NT2/D1 (cell line): ENCODE measurements around the gene ZNF768.
A peak's percentile ranks its signal among the peaks of the same experiment; 100 is the strongest.
"Not testable (repeated sequence)": the region's sequence is repeated elsewhere in the genome, so short reads cannot be mapped to it uniquely, and the experiment has no call there.

Experiments
- DNase-seq: peaks from one replicate; pipeline ENCODE4 v3.0.0-alpha.2; 2011; ENCODE audit warnings: low read depth, low spot score
- H3K27me3 ChIP-seq: 2 replicates; pipeline ENCODE4 v1.6.0; 2011; ENCODE audit warnings: mild to moderate bottlenecking; ENCODE audit not compliant: insufficient read length, insufficient read depth
- H3K36me3 ChIP-seq: 2 replicates; pipeline ENCODE4 v1.6.1; 2011; ENCODE audit warnings: mild to moderate bottlenecking, low read length, mixed read lengths; ENCODE audit not compliant: insufficient read depth, insufficient read length
- H3K4me1 ChIP-seq: 2 replicates; pipeline ENCODE4 v1.5.1; 2011; ENCODE audit not compliant: insufficient read depth, insufficient read length
- H3K4me3 ChIP-seq: 2 replicates; pipeline ENCODE4 v1.5.1; 2011; ENCODE audit warnings: low read depth; ENCODE audit not compliant: insufficient read length
- H3K9ac ChIP-seq: 2 replicates; pipeline ENCODE4 v1.6.0; 2011; ENCODE audit warnings: low read depth; ENCODE audit not compliant: insufficient read length
- H3K9me3 ChIP-seq: 2 replicates; pipeline ENCODE4 v1.5.1; 2011; ENCODE audit warnings: mild to moderate bottlenecking, low read length; ENCODE audit not compliant: insufficient read depth
- SUZ12 ChIP-seq: IDR thresholded peaks from 2 replicates; pipeline ENCODE4 v1.6.1; 2011; ENCODE audit not compliant: insufficient read length, insufficient read depth; ENCODE audit errors: extremely low read depth
- YY1 ChIP-seq: IDR thresholded peaks from 2 replicates; pipeline ENCODE4 v1.6.1; 2011; ENCODE audit not compliant: insufficient read length, insufficient read depth
- ZNF274 ChIP-seq: IDR thresholded peaks from 2 replicates; pipeline ENCODE4 v1.6.1; 2011; ENCODE audit warnings: mild to moderate bottlenecking, low read depth, low read length

The ZNF768 gene

DNA sequence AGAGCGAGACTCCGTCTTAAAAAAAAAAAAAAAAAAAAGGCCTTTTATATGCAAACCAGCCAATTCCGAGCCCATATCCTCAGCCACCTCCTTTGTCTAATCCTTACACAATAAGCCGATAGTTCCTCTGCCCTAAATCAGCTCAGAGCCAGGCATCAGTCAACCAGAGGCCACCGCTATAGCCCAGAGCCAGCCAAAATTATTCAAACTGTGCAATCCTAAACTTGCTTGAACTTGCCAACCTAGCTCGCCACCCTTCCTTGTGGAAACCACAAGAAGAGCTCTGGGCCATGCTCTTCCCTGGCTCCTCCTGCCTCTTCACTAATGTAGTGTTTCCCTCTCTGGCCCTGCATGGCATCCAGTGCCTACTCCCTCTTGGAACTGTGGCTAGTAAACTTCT is 36.2 kb downstream of the ZNF768 start:
- DNase-seq = no peak
- no peak overlapping the region for H3K4me3 ChIP-seq
- H3K9ac ChIP-seq = no peak overlapping the region
- H3K27me3 ChIP-seq = no peaks in the 10 kb centered on the region
- no peaks in the 10 kb centered on the region for H3K36me3 ChIP-seq
- no peaks in the 10 kb centered on the region for H3K9me3 ChIP-seq
- peaks cover 5% of the 10 kb centered on the region for H3K4me1 ChIP-seq
- no peak for TF ChIP-seq YY1
- TF ChIP-seq ZNF274 = no peak
- TF ChIP-seq SUZ12 = no peak

DNA sequence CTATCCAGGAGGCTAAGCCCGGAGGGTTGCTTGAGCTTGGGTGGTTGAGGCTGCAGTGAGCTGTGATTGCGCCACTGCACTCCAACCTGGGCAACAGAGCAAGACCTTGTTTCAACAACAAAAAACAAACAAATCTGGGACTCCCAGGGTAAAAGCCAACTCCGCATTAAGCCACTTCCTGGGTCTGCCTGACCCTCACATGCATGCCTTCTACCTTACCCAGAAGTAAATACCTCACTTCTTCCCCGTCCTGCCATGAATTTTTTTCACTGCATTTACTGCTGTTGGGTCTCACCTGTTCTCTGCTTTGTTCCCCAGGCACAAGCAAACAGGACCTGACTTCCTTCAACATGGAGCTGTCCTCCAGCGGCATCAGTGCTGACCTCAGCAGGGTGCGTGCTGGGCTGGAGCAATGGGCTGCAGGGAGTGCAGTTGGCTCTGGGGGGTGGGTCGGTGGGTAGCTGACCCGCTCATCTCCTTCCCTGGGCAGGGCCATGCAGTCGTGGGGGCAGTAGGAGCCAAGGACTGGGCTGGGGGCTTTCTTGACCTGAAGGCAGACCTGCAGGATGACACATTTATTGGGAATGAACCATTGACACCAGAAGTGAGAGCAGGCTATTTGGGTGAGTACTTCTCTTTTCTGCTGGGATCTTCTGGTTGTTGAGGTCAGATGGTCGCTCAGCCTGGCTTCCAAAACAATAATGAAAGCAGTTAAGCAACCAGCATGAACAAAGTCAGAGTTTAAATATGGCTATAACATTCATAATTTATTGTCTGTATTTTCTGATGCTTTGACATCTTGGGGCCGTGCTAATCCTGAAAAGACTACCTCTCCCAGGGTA is 37.4 kb downstream of the ZNF768 start:
- Histone ChIP-seq H3K9me3 (no peaks in the 10 kb centered on the region), H3K9ac (peak overlapping the region; percentile 1), H3K4me3 (no peak overlapping the region), H3K27me3 (no peaks in the 10 kb centered on the region), H3K4me1 (peaks cover 5% of the 10 kb centered on the region), H3K36me3 (no peaks in the 10 kb centered on the region)
- no peak for DNase-seq
- TF ChIP-seq ZNF274 = no peak

DNA sequence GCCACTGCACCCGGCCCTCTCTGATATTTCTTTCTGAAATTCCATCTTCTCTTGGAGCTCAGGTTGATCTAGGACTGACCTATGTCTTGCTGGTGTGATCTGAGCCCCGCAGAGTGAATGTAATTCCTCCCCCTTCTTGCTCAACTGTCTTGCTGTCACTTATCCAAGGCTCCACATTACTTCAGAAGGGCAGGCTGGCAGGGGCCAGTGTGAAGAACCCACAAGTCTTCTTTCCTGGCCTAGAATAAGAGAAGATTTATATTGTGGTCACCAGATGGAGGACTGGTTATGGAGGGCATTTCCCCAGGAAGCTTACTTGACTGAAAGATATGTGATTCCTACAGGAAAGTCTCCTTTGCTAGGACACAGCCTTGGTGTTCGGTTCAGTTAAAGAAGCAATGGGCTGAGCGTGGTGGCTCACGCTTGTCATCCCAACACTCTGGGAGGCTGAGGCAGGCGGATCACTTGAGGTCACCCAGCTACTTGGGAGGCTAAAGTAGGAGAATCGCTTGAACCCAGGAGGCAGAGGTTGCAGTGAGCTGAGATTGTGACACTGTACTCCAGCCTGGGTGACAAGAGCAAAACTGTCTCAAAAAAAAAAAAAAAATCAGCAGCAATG is 40.4 kb downstream of the ZNF768 start:
- TF ChIP-seq SUZ12 = no peak
- no peak for TF ChIP-seq ZNF274
- TF ChIP-seq YY1 = no peak
- no peaks in the 10 kb centered on the region for H3K9me3 ChIP-seq
- no peak overlapping the region for H3K4me3 ChIP-seq
- H3K27me3 ChIP-seq = no peaks in the 10 kb centered on the region
- H3K9ac ChIP-seq = peak overlapping the region; percentile 26
- DNase-seq = no peak
- H3K4me1 ChIP-seq = peaks cover 5% of the 10 kb centered on the region
- no peaks in the 10 kb centered on the region for H3K36me3 ChIP-seq

DNA sequence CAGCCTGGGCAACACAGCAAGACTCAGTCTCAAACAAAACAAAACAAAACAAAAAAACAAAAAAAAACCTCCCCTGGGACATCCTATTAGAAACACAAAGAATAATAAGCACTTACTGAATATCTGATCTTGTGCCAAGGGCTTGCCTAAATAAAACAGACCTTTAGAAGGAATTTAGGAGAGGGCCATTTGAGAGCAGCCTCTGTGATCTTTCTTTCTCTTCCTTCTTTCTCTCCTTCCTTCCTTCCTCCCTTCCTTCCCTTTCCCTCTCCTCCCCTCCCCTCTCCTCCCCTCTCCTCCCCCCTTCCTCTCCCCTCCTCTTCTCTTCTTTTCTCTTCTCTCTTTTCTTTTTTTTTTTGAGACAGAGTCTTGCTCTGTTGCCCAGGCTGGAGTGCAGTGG is 41.5 kb downstream of the ZNF768 start:
- DNase-seq = no peak
- Histone ChIP-seq H3K4me1 (peaks cover 5% of the 10 kb centered on the region), H3K9ac (no peak overlapping the region), H3K4me3 (no peak overlapping the region), H3K27me3 (no peaks in the 10 kb centered on the region), H3K9me3 (no peaks in the 10 kb centered on the region), H3K36me3 (no peaks in the 10 kb centered on the region)
- no peak for TF ChIP-seq ZNF274
- TF ChIP-seq YY1 = no peak
- TF ChIP-seq SUZ12 = no peak

DNA sequence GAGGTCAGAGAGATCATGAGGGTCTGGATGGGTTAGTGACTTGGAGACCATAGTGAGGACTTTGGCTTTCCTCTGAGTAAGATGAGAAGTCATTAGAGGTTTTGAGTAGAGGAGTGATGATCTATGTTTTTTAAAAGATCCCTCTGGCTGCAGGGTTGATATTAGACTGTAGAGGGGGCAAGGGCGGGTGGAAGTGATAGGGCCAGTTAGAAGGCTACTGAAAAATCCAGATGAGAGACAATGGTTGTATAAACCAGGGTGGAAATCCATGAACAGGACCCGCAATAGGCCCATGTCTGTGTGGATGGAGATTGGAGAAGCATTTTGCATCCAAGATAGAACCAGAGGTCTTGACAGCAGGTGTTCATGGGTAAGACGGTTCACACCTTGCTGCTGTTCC is 44.0 kb downstream of the ZNF768 start:
- TF ChIP-seq YY1 = no peak
- no peak for TF ChIP-seq SUZ12
- no peak for TF ChIP-seq ZNF274
- Histone ChIP-seq H3K27me3 (peaks cover 5% of the 10 kb centered on the region), H3K36me3 (no peaks in the 10 kb centered on the region), H3K9ac (no peak overlapping the region), H3K4me3 (no peak overlapping the region), H3K4me1 (no peaks in the 10 kb centered on the region), H3K9me3 (no peaks in the 10 kb centered on the region)
- no peak for DNase-seq

DNA sequence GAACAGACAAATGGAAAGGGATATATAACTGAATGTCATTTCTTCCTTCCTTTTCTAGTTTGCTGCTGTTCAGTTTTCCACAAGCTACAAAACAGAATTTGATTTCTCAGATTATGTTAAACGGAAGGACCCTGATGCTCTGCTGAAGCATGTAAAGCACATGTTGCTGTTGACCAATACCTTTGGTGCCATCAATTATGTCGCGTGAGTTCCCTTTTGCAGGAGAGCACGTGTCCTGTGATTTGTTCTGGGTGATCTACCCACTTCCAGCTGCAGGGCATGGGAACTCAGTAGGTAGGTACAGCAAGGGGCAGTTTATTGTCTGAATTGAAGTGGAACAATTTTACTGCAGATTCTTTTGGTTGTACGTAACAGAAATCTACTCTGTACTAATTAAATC is 45.0 kb downstream of the ZNF768 start:
- Histone ChIP-seq H3K4me3 (no peak overlapping the region), H3K27me3 (peaks cover 5% of the 10 kb centered on the region), H3K36me3 (no peaks in the 10 kb centered on the region), H3K9me3 (no peaks in the 10 kb centered on the region), H3K9ac (no peak overlapping the region), H3K4me1 (no peaks in the 10 kb centered on the region)
- no peak for DNase-seq
- no peak for TF ChIP-seq YY1
- TF ChIP-seq SUZ12 = no peak
- TF ChIP-seq ZNF274 = no peak

DNA sequence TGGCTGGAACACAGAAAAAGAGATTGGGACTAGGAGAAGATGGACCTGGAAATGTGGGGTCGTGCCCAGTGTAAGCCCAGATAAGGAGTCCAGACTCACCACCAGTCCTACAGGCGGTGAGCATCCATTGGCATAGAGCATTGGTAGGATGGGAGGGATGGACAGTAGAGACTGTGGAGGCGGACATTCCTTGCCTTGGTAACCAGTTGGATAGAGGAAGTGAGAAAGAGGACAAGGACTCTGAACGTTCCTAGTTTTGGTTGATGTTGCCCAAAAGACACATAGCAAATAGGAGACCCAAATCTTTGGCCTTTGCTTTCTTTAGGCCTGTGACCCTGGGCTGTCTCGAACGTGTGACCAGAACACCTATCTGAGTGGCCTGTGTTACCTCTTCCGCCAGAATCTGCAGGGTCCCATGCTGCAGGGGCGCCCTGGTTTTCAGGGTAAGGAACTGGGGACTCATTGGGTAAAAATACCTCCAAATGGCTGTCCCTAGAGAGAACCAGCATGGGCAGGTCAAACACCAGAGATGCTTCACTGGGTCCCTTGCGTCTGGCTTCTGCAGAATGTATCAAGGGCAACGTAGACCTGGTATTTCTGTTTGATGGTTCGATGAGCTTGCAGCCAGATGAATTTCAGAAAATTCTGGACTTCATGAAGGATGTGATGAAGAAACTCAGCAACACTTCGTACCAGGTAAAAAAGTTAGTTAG is 47.4 kb downstream of the ZNF768 start:
- Histone ChIP-seq H3K27me3 (peaks cover 5% of the 10 kb centered on the region), H3K4me3 (no peak overlapping the region), H3K9me3 (no peaks in the 10 kb centered on the region), H3K9ac (no peak overlapping the region), H3K4me1 (no peaks in the 10 kb centered on the region), H3K36me3 (no peaks in the 10 kb centered on the region)
- no peak for TF ChIP-seq SUZ12
- no peak for TF ChIP-seq YY1
- TF ChIP-seq ZNF274 = no peak
- DNase-seq = no peak

DNA sequence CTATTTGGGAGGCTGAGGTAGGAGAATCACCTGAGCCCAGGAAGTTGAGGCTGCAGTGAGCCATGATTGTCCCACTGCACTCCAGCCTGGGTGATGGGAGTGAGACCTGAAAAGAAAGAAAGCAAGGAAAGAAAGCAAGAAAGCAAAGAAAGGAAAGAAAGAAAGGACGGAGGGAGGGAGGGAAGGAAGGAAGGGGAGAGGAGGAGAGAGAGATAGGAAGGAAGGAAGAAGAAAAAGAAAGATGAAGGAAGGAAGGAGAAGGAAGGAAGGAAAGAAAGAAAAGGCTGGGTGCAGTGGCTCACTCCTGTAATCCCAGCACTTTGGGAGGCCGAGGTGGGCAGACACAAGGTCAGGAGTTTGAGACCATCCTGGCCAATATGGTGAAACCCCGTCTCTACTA is 48.6 kb downstream of the ZNF768 start:
- not testable (repeated sequence) for H3K9ac ChIP-seq, DNase-seq, H3K9me3 ChIP-seq, H3K36me3 ChIP-seq, H3K4me3 ChIP-seq, H3K4me1 ChIP-seq, H3K27me3 ChIP-seq
